Epithelial cell of prostate (primary cell): ENCODE data around the gene GPBAR1.
A peak's percentile ranks its signal among the peaks of the same experiment; 100 is the strongest.

Experiments used
- DNase-seq: peaks from one replicate; pipeline ENCODE4 v3.0.0-alpha.2; 2011; ENCODE audit warnings: low read depth, low spot score
- H3K27ac ChIP-seq: fragments of 450-650 bp; 2 replicates; pipeline ENCODE4 v1.5.1; 2017; ENCODE audit warnings: mild to moderate bottlenecking

GPBAR1 gene

GRCh38 chr2:218280260-218280870 is 19.6 kb downstream of the GPBAR1 start:
- no peak for DNase-seq
- H3K27ac ChIP-seq, result peak overlapping the region; percentile 99

DNA sequence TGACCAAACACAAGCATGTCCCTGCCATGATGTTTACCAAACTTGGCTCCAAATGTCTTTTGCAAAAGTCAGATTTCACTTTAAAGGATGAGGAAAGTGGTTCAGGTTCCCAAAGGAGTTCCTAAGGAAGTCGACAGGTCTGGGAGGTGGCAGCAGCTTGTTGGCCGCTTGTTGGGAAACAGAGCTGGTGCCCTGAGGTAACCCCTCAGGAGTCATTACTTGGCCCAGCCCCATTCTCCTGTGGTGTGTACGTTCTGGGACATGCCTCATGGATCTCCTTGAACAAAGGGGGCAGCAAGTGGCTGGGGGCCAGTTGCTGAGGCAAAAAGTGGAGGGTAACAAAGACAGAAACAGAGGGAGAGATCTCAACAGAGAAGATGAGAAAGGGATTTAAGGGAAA is 20.6 kb downstream of the GPBAR1 start:
- DNase-seq, result no peak
- H3K27ac ChIP-seq, result peak overlapping the region; percentile 99

- DNase-seq, result no peak
- peak overlapping the region; percentile 99 for H3K27ac ChIP-seq
Observed at GRCh38 chr2:218282173-218282991, 21.6 kb downstream of the GPBAR1 start.

DNA sequence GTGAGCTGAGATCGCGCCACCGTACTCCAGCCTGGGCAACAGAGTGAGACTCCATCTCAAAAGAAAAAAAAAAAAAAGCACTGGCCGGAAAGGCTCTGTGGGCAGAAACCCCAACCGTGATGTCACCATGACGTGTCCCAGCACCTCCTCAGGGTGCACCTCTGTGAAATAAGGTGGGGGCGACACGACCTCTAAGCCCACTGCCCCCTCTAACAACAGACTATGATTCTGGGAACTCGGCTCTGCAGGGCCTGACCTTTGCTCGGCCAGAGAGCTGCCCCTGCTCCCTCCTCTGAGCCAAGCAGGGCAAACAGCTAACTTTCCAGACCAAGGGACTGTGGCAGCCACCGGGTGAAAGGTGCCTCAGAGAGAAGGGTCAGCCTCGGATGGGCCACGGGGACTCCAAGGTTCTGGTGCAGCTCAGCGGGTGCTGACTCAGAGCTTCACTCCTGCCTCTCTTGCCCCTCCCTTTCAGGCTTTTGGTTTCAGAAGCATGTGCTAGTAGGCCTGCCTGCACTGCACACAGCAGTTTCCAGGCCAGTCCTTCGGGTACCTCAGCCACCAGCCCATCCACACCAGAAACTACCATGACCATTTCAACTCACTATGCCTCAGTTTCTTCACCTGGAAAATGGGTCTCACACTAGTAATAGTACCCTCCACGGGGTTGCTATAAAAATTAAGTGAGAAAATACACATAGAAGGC is 23.4 kb downstream of the GPBAR1 start:
- DNase-seq, result no peak
- peak overlapping the region; percentile 99 for H3K27ac ChIP-seq

- H3K27ac ChIP-seq, result peak overlapping the region; percentile 99
- DNase-seq, result no peak
Observed at GRCh38 chr2:218285604-218286003, 24.8 kb downstream of the GPBAR1 start.

- DNase-seq, result peak; percentile 94
- peak overlapping the region; percentile 99 for H3K27ac ChIP-seq
Observed at GRCh38 chr2:218286570-218287459, 26.0 kb downstream of the GPBAR1 start.

GRCh38 chr2:218289639-218290315 is 29.0 kb downstream of the GPBAR1 start:
- no peak for DNase-seq

GRCh38 chr2:218290316-218291261 is 29.8 kb downstream of the GPBAR1 start:
- H3K27ac ChIP-seq, result peak overlapping the region; percentile 99

More at GRCh38 chr2:218289639-218290315, 29.0 kb downstream of the GPBAR1 start:
- H3K27ac ChIP-seq, result peak overlapping the region; percentile 99

DNA sequence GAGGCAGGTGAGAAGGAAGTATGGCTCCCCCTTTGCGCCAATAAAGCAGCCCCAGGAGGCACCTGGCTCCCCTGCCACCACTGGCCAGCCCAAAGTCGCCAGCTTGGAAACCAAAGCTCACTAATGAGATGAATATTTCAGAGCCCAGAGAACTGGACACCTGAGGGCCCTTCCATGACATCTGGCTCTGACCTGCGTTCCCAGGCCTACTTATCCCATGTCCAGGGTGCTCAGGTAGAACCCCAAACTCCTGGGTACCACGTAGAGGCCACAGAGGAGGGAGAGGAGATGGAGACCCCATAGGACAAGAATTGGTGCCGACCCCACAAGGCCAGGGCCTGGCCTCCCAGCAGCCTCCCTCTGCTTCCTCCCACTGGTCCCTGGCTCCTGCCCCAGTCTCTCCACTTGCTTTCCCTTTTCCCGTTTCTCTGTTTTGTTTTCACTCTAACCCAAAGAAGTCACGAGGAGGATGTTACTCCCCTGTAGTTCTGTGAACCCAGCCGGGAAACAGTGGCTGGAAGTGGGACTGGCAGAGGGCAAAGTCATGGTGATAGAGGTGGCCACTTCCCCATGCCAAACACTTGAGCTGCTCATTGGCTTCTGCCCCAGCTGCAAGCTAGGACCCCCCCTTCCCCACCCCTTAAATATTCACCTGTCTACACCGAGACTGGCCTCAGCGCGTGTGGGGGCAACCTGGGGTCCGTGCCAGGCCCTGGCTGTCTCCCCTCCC is 30.7 kb downstream of the GPBAR1 start:
- peak overlapping the region; percentile 99 for H3K27ac ChIP-seq
- DNase-seq, result no peak

More at GRCh38 chr2:218290316-218291261, 29.8 kb downstream of the GPBAR1 start:
- no peak for DNase-seq

DNA sequence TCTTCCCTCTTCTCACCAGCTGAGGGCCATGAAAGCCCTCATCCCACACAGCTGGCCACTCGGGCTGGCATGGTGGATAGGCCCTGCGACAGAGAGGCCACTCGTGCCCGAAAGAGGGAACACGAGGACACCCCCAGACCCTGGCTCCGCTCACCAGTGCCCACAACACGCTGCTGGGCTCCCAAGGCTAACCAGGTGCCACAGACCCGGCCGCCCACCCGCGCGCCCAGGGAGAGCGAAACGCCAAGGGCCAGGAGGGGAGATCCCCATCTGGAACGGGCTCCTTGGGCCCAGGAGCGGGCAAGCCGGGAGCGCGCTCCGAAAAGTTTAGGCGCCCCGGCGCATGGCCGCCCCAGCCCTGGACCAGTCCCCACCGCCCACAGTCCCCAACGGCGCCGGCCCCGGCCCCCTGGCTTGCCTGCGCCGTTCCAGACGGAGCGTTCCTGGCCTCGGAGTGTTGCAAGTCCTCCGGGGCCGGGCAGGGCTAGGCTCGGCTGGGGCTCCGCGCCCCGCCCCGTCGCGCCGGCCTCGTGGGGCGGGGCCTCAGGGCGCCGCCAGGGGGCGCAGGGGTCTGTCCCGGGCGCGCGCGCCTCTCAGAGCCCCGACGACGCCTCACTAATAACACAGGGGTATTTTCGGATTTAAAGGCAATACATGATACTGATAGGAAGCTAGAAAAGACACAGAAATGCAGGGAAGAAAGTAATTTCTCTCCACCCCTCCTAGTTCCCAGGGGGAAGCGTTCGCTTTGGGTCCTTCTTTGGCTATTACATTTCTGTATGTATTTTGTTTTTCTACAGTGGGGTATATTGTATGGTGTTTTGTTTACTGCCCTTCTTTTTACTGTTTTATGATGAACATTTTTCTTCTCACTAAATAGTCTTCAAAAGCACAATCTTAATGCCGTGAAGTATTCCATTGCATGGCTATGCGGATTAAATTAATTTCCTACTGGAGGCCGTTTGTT is 31.5 kb downstream of the GPBAR1 start, which contains the start of gene TMBIM1:
Gene TMBIM1 (minus strand): TSS at position 456 of the 967 bp plus-strand sequence. CDS start 10,362 bp downstream, outside the sequence.
- no peak for DNase-seq
- H3K27ac ChIP-seq, result peak within 1 kb of the TSS; percentile 99

DNA sequence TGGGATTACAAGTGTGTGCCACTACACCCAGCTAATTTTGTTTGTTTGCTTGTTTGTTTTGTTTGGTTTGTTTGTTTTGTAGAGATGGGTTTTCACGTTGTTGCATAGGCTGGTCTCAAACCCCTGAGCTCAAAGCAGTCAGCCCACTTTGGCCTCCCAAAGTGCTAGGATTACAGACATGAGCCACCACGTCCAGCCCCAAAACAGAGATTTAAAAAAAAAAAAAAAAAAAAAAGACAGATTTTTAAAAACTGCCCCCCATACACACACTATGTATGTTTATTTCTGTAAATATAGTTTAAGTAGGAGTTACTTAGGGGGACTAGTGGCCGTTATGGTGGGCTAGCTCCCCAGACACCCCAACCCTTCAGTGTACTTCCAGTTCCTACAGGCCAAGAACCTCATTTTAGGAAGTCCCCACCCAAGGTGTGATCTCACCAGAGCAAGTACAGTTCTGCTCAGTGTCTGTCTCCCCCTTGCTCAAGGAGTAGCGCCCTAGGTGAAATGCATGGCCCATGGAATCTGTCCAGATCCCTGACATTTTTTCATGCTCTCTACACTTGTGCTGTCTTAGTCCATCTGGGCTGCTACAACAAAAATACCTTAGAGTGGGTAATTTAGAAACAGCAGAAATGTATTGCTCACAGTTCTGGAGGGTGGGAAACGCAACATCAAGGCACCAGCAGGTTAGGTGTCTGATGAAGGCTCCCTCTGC is 33.1 kb downstream of the GPBAR1 start:
- DNase-seq, result no peak
- H3K27ac ChIP-seq, result peak overlapping the region; percentile 99

DNA sequence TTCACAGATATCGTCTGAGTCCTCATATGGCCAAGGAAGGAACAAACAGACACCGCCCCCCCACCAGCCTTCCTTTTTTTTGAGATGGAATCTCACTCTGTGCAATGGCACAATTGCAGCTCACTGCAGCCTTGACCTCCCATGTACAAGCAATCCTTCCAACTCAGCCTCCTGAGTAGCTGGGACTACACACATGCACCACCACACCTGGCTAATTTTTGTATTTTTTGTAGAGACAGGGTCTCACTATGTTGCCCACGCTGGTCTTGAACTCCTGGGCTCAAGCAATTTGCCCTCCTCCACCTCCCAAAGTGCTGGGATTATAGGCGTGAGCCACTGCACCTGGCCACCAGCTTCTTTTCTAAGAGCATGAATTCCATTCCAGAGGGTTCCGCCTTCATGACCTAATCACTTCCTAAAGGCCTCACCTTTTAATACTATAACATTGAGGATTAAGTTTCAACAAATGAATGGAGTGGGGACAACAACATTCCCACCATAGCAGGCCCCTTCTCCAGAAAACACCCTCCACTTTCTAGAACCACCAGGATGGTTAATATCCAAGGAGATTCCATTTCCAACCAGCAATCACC is 33.7 kb downstream of the GPBAR1 start:
- DNase-seq, result no peak
- H3K27ac ChIP-seq, result peak overlapping the region; percentile 99

DNA sequence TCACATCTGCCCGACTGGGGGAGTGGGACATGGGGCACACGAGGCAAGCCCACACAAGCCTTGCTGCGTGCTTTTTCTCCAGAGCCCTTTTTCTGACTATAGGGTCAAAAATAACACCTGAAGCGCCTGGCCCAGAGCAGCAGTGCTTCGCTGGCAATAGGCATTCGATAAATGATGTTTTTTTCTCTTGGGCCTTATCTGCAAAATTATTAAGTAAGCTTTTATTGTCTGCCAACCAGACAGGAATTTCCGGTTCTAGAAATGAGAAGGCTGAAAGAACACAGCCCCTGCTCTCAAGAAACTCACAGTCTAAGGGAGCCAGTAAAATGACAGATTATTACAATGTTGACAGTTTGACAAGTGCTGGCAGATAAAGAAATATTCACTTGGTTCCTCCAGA is 34.2 kb downstream of the GPBAR1 start:
- peak overlapping the region; percentile 99 for H3K27ac ChIP-seq
- DNase-seq, result no peak

DNA sequence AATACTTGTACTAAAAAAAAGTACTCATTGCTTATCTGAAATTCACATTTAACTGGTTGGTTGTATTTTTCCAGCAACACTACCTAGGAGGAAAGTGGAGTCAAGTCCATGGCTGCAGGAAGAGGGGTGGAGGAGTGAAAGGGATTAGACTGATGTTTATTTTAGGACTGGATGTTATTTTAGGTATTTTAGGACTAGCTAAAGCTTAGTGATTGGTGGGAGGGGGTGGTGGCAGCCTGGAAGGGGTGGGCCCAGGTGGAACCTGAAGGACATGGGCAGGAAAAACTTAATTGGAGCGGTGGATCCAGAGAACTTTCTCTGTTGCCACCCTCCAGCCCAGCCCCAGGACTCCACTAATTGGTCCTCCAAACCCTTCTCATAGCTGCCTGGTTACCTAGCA is 35.4 kb downstream of the GPBAR1 start:
- peak overlapping the region; percentile 99 for H3K27ac ChIP-seq
- no peak for DNase-seq

GRCh38 chr2:218296847-218297246 is 36.0 kb downstream of the GPBAR1 start:
- peak overlapping the region; percentile 99 for H3K27ac ChIP-seq

More at GRCh38 chr2:218296847-218297246, 36.0 kb downstream of the GPBAR1 start:
- no peak for DNase-seq
